ENCODE results near the gene VDAC2. TPM values are rescaled to one million over a fixed set of nuclear protein-coding genes. Genes with fewer than 3 reads are reported as not detected.

Gene VDAC2
- total RNA-seq, 1 experiment from 2014 or later, result 284 TPM

DNA sequence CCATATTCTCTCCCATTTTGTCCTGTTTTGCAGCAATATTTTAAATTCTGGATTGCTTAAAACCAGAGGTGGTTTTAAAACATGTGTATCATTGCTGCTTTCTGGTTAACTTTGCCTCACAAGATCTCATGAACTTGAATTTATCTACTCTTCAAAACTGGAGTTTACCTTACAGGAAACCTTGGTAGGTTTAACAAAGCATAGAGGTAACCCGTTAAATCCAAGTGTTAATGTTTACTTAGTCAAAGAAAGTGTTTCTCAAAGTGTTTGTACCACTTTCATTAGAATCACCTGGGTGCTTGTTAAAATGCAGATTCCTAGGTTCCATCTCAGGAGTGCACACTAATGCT lies 44.0 kb upstream of the VDAC2 start (continued):
- TF ChIP-seq, protein P1, sequence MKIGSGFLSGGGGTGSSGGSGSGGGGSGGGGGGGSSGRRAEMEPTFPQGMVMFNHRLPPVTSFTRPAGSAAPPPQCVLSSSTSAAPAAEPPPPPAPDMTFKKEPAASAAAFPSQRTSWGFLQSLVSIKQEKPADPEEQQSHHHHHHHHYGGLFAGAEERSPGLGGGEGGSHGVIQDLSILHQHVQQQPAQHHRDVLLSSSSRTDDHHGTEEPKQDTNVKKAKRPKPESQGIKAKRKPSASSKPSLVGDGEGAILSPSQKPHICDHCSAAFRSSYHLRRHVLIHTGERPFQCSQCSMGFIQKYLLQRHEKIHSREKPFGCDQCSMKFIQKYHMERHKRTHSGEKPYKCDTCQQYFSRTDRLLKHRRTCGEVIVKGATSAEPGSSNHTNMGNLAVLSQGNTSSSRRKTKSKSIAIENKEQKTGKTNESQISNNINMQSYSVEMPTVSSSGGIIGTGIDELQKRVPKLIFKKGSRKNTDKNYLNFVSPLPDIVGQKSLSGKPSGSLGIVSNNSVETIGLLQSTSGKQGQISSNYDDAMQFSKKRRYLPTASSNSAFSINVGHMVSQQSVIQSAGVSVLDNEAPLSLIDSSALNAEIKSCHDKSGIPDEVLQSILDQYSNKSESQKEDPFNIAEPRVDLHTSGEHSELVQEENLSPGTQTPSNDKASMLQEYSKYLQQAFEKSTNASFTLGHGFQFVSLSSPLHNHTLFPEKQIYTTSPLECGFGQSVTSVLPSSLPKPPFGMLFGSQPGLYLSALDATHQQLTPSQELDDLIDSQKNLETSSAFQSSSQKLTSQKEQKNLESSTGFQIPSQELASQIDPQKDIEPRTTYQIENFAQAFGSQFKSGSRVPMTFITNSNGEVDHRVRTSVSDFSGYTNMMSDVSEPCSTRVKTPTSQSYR (CRISPR knock-in tag; IDR thresholded peaks at IDR 0.05), result no peak

DNA sequence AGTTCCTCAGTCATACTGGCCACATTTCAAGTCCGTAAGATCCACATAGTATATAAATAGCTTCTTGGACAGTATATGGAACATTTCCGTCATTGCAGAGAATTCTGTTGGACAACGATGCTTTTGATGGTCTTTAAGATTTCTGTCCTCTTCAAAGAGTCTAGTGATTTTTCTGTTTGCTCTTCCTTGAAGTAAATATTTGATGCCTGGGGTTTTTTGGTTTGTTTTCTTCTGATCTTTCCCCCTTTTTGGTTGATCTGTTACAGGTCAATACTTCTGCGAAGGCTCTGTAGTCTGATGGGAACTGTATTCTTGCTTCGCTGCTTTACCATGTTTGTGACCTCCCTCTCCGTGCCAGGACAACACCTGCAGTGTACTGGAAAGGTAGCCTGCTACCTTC lies 42.3 kb upstream of the VDAC2 start:
- H3K9me3 Mint-ChIP-seq, result no peaks in the 10 kb centered on the region
- H3K4me1 Mint-ChIP-seq, result peaks cover 8% of the 10 kb centered on the region
- no peaks in the 10 kb centered on the region for H3K27me3 Mint-ChIP-seq (ENCODE audit: low read depth)
- ATAC-seq (no peak), DNase-seq (ENCODE audit: low spot score) (no peak)
- no peak overlapping the region; the same call in 1 of the 2 replicates for H3K27ac Mint-ChIP-seq
- CTCF ChIA-PET, result interaction anchor here (1.0 kb wide), 1 partner anchor 20 kb away, joined by 3 read pairs; no protein-coding TSS in a partner anchor
- H3K4me3 Mint-ChIP-seq, result no peak overlapping the region
- TF ChIP-seq NR1H2 (CRISPR knock-in tag; IDR thresholded peaks at IDR 0.05), result no peak
- no peak for TF ChIP-seq JAZF1 (CRISPR knock-in tag; IDR thresholded peaks at IDR 0.05)
- no peak for TF ChIP-seq SMAD3 (CRISPR knock-in tag; IDR thresholded peaks at IDR 0.05; ENCODE audit: borderline replicate concordance)
- TF ChIP-seq NR3C1 (CRISPR knock-in tag; conservative IDR thresholded peaks at IDR 0.05; ENCODE audit: low read depth), result no peak
- TF ChIP-seq TEAD1 (CRISPR knock-in tag; IDR thresholded peaks at IDR 0.05), result no peak
- TF ChIP-seq GRHL2 (CRISPR knock-in tag; IDR thresholded peaks at IDR 0.05; ENCODE audit: insufficient replicate concordance, severe bottlenecking), result no peak
- no peak for TF ChIP-seq HMGA2 (CRISPR knock-in tag; IDR thresholded peaks at IDR 0.05)
- TF ChIP-seq ZNF396 (CRISPR knock-in tag; IDR thresholded peaks at IDR 0.05; ENCODE audit: borderline replicate concordance), result no peak
- TF ChIP-seq, protein P1 (CRISPR knock-in tag; IDR thresholded peaks at IDR 0.05), result no peak
- TF ChIP-seq, protein P2, sequence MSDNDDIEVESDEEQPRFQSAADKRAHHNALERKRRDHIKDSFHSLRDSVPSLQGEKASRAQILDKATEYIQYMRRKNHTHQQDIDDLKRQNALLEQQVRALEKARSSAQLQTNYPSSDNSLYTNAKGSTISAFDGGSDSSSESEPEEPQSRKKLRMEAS (CRISPR knock-in tag; IDR thresholded peaks at IDR 0.05), result no peak
- TF ChIP-seq SMAD4 (CRISPR knock-in tag; IDR thresholded peaks at IDR 0.05), result no peak
- no peak for TF ChIP-seq ATF2 (CRISPR knock-in tag; IDR thresholded peaks at IDR 0.05; ENCODE audit: borderline replicate concordance, low read depth)
- TF ChIP-seq GABPB1 (CRISPR knock-in tag; IDR thresholded peaks at IDR 0.05), result no peak
- POLR2A ChIA-PET, result no interaction called here
- peaks cover 20% of the 10 kb centered on the region for H3K36me3 Mint-ChIP-seq

GRCh38 chr10:75170215-75170614 lies 40.4 kb upstream of the VDAC2 start:
- Mint-ChIP-seq H3K27ac (peak overlapping the region; percentile 76; the same call in 1 of the 2 replicates), H3K4me1 (peaks cover 8% of the 10 kb centered on the region), H3K27me3 (ENCODE audit: low read depth) (no peaks in the 10 kb centered on the region), H3K9me3 (no peaks in the 10 kb centered on the region), H3K4me3 (no peak overlapping the region), H3K36me3 (peaks cover 23% of the 10 kb centered on the region)
- POLR2A ChIA-PET, result no interaction called here
- DNase-seq (ENCODE audit: low spot score), result no peak
- no peak for ATAC-seq
- TF ChIP-seq GTF2I (CRISPR knock-in tag; conservative IDR thresholded peaks at IDR 0.05) (no peak), JUN (CRISPR knock-in tag; IDR thresholded peaks at IDR 0.05) (no peak), ERG (CRISPR knock-in tag; IDR thresholded peaks at IDR 0.05) (no peak), NR2C2 (CRISPR knock-in tag; IDR thresholded peaks at IDR 0.05) (no peak), ZNF263 (CRISPR knock-in tag; IDR thresholded peaks at IDR 0.05; ENCODE audit: low read depth) (no peak), CBFB (CRISPR knock-in tag; IDR thresholded peaks at IDR 0.05; ENCODE audit: low read depth) (no peak), SMAD4 (CRISPR knock-in tag; IDR thresholded peaks at IDR 0.05) (no peak), IRF2 (CRISPR knock-in tag; IDR thresholded peaks at IDR 0.05; ENCODE audit: borderline replicate concordance, low read depth) (no peak), ZNF121 (CRISPR knock-in tag; IDR thresholded peaks at IDR 0.05) (no peak)
- TF ChIP-seq, protein P3, sequence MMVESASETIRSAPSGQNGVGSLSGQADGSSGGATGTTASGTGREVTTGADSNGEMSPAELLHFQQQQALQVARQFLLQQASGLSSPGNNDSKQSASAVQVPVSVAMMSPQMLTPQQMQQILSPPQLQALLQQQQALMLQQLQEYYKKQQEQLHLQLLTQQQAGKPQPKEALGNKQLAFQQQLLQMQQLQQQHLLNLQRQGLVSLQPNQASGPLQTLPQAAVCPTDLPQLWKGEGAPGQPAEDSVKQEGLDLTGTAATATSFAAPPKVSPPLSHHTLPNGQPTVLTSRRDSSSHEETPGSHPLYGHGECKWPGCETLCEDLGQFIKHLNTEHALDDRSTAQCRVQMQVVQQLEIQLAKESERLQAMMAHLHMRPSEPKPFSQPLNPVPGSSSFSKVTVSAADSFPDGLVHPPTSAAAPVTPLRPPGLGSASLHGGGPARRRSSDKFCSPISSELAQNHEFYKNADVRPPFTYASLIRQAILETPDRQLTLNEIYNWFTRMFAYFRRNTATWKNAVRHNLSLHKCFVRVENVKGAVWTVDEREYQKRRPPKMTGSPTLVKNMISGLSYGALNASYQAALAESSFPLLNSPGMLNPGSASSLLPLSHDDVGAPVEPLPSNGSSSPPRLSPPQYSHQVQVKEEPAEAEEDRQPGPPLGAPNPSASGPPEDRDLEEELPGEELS (CRISPR knock-in tag; IDR thresholded peaks at IDR 0.05), result no peak
- CTCF ChIA-PET, result no interaction called here
